K562 (cell line): ENCODE measurements around the gene NRIP2. TPM values are rescaled to one million over a fixed set of nuclear protein-coding genes. Genes with fewer than 3 reads are reported as not detected.

Source experiments
- ATAC-seq: fragments of 200-7000 bp; cut with Tn5 transposase; 3 replicates; pipeline ENCODE4 v1.9.1; 2020; ENCODE audit warnings: moderate library complexity
- BruUV-seq: library from RNA; stranded (reverse); fragments of 400-500 nt; replicated peaks from 2 replicates; lab custom pipeline; 2021; lab: Mats Ljungman, UMichigan
- CTCF ChIA-PET: fragments of 300-600 bp; formaldehyde crosslinking; extraction: SDS; loops from one replicate; lab custom pipeline; 2021; ENCODE audit warnings: low intra/inter-chr PET ratio; lab: Yijun Ruan, JAX
- POLR2A ChIA-PET: fragments of 300-600, 350-650 bp; sonication (Branson Sonifier 250); formaldehyde crosslinking; extraction: SDS; loops from one replicate; lab custom pipeline; 2021; ENCODE audit warnings: antibody characterized with exemption, inconsistent platforms; lab: Yijun Ruan, JAX
- DNase-seq, 4 experiments: peaks; one replicate each; pipeline versions ENCODE4 v3.0.0 to v3.0.0-alpha.2; 2011 to 2018; ENCODE audit warnings: low spot score in 3 of 4, mixed read lengths in 3 of 4; ENCODE audit errors: extremely low read depth in 1 of 4
- FAIRE-seq: peaks from 2 replicates; lab custom pipeline; 2011; peaks lifted over from hg19 to GRCh38; lab: Jason Lieb, UNC
- H2AFZ ChIP-seq: 2 replicates; pipeline ENCODE4 v1.6.0; 2011; ENCODE audit warnings: low read depth, low read length, control low read depth, inconsistent platforms
- H3K27ac ChIP-seq: fragments of 200-600 bp; 3 replicates; pipeline ENCODE4 v1.8.0; 2011; ENCODE audit warnings: low read depth, mild to moderate bottlenecking, control low read depth, inconsistent platforms, low read length, moderate library complexity, mixed read lengths; ENCODE audit errors: extremely low read depth
- H3K27me3 ChIP-seq, 2 experiments: fragments of 300-600 bp in 1 of 2; 2 replicates in 1 of 2; 3 replicates in 1 of 2; pipeline versions ENCODE4 v1.6.0 to v1.8.0; 2011; ENCODE audit warnings: inconsistent platforms in 2 of 2, low read length in 2 of 2, mild to moderate bottlenecking in 1 of 2, mixed read lengths in 1 of 2, moderate library complexity in 1 of 2; ENCODE audit not compliant: control insufficient read depth in 2 of 2, insufficient read depth in 2 of 2
- H3K36me3 ChIP-seq: fragments of 300-600 bp; 3 replicates; pipeline ENCODE4 v1.8.0; 2011; ENCODE audit warnings: mild to moderate bottlenecking, low read length, inconsistent platforms; ENCODE audit not compliant: control insufficient read depth, insufficient read depth
- H3K4me1 ChIP-seq, 2 experiments: fragments of 200-600 bp in 1 of 2; replicated peaks in 1 of 2; 2 replicates in 1 of 2; 3 replicates in 1 of 2; pipeline versions ENCODE4 v1.5.1 to v1.8.0; 2011; ENCODE audit warnings: inconsistent platforms in 2 of 2, low read length in 2 of 2, mild to moderate bottlenecking in 1 of 2, mixed read lengths in 1 of 2, moderate library complexity in 1 of 2; ENCODE audit not compliant: control insufficient read depth in 2 of 2, insufficient read depth in 2 of 2
- H3K4me2 ChIP-seq: 2 replicates; pipeline ENCODE4 v1.6.1; 2011; ENCODE audit warnings: low read length, control low read depth, inconsistent platforms, mixed read lengths; ENCODE audit not compliant: insufficient read depth
- H3K4me3 ChIP-seq: fragments of 200-600 bp; sonication (generic), shearing (Covaris generic); 2 replicates; pipeline ENCODE4 v1.5.1; 2016; ENCODE audit warnings: control low read depth, inconsistent platforms
- H3K79me2 ChIP-seq: fragments of 200-600 bp; 3 replicates; pipeline ENCODE4 v1.8.0; 2011; ENCODE audit warnings: low read length, inconsistent platforms; ENCODE audit not compliant: control insufficient read depth, insufficient read depth
- H3K9ac ChIP-seq, 2 experiments: 2 replicates each; pipeline versions ENCODE4 v1.6.0 to v1.6.1; 2011; ENCODE audit warnings: low read depth in 2 of 2, low read length in 2 of 2, control low read depth in 1 of 2, inconsistent platforms in 1 of 2, mild to moderate bottlenecking in 1 of 2, mixed read lengths in 1 of 2; ENCODE audit not compliant: insufficient read depth in 1 of 2
- H3K9me1 ChIP-seq: one replicate; pipeline ENCODE4 v1.6.0; 2011; ENCODE audit warnings: inconsistent platforms, mild to moderate bottlenecking, low read length, moderate library complexity; ENCODE audit not compliant: control insufficient read depth, insufficient read depth
- H3K9me3 ChIP-seq: replicated peaks from 2 replicates; pipeline ENCODE4 v1.5.1; 2011; ENCODE audit warnings: low read depth, low read length, inconsistent platforms; ENCODE audit not compliant: control insufficient read depth, insufficient read depth
- H4K20me1 ChIP-seq: replicated peaks from 2 replicates; pipeline ENCODE4 v1.6.1; 2011; ENCODE audit warnings: low read length, inconsistent platforms, mixed read lengths; ENCODE audit not compliant: control insufficient read depth, insufficient read depth
- ARID3B ChIP-seq: fragments of 250-450 bp; sonication (Bioruptor Pico); IDR thresholded peaks from 2 replicates; pipeline ENCODE4 v1.4.0; 2020; ENCODE audit warnings: borderline replicate concordance
- DPF2 ChIP-seq: fragments of 450-650 bp; IDR thresholded peaks from 2 replicates; pipeline ENCODE4 v1.6.1; 2016
- MAZ ChIP-seq, 2 experiments: fragments of 450-650 bp in 1 of 2; sonication (generic) in 1 of 2; formaldehyde crosslinking; IDR thresholded peaks in 1 of 2; conservative IDR thresholded peaks in 1 of 2; 2 replicates each; pipeline versions ENCODE4 v1.4.0 to v1.5.0; 2020; ENCODE audit warnings: mild to moderate bottlenecking in 1 of 2, missing genetic modification reagents in 1 of 2
- NCOA4 ChIP-seq: fragments of 450-650 bp; IDR thresholded peaks from 2 replicates; pipeline ENCODE4 v1.6.1; 2018; ENCODE audit warnings: mild to moderate bottlenecking; ENCODE audit not compliant: partially characterized antibody
- RNF2 ChIP-seq: sonication (generic); IDR thresholded peaks from 2 replicates; pipeline ENCODE4 v1.6.1; 2016
- ZNF354B ChIP-seq: fragments of 250-450 bp; sonication (Bioruptor Pico); IDR thresholded peaks from 2 replicates; pipeline ENCODE4 v1.4.0; 2020
- ZNF589 ChIP-seq: fragments of 200-800 bp; sonication (Bioruptor generic); IDR thresholded peaks from 2 replicates; pipeline ENCODE4 v1.6.1; 2016; ENCODE audit warnings: low read depth, missing genetic modification characterization, missing compliant biosample characterization
- in situ Hi-C: fragments of 300-500 bp; cut with MboI; formaldehyde crosslinking; loops from 4 replicates; pipeline ENCODE4 v1.15.0; 2018; ENCODE audit warnings: inconsistent platforms, mixed read lengths
- intact Hi-C: fragments of 100-400 bp; cut with micrococcal nuclease; formaldehyde crosslinking; loops from 2 replicates; pipeline ENCODE4 v1.14.2; 2022
- polyA plus RNA-seq, 8 experiments: library from polyadenylated mRNA; depleted of rRNA in 4 of 8; stranded (reverse) in 5 of 8; unstranded in 3 of 8; fragments of >200 nt; fragmentation: Nextera tagmentation in 2 of 8; fragmentation: Illumina TruSeq in 1 of 8; extraction: Ambion mirVana in 2 of 8; extraction: Trizol in 1 of 8; gene quantifications; 2 replicates each; pipeline versions ENCODE4 v1.2.1 to v1.2.3, GENCODE V29; 2011 to 2014; ENCODE audit warnings: inconsistent platforms in 1 of 8, missing spikeins in 1 of 8
- total RNA-seq, 7 experiments: library from RNA; depleted of rRNA in 6 of 7; stranded (reverse); fragments of >200 nt in 6 of 7; fragmentation: Illumina TruSeq in 2 of 7; extraction: Trizol in 2 of 7; gene quantifications; 2 replicates each; pipeline versions ENCODE4 v1.2.1 to v1.2.3, GENCODE V29; 2011 to 2021; ENCODE audit warnings: low replicate concordance in 1 of 7

NRIP2 gene
- total and polyA plus RNA-seq, 9 of the 15 experiments (the other 6 are each of a cell fraction or from before 2014, with no cell fraction given) = 0.07 to 0.10 TPM; not detected in 7

DNA sequence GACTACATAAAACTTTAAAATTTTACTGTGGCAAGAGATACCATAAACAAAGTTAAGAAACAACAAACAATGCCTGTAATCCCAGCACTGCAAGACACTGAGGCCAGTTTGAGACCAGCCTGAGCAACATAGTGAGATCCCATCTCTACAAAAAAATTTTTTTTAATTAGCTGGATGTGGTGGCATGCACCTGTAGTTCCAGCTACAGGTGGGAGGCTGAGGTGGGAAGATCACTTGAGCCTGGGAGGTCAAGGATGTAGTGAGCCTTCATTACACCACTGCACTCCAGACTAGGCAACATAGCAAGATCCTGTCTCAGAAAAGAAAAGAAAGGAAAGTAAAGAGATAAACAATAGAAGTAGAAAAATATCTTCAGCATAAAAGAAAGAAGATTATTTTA, 25.3 kb upstream of the NRIP2 start:
- intact Hi-C loops = no loop called here
- H4K20me1 ChIP-seq = no peaks in the 10 kb centered on the region
- BruUV-seq = no TSS peak
- TF ChIP-seq ZNF354B (CRISPR knock-in tag) (no peak), NCOA4 (no peak), MAZ (CRISPR knock-in tag; conservative IDR thresholded peaks at IDR 0.05 in 1 of 2, IDR thresholded peaks at IDR 0.05 in 1 of 2) (no peak), ZNF589 (CRISPR knock-in tag) (no peak), DPF2 (no peak), ARID3B (CRISPR knock-in tag) (no peak), RNF2 (no peak)
- no peaks in the 10 kb centered on the region for H3K4me1 ChIP-seq
- H3K4me2 ChIP-seq = no peak overlapping the region
- ATAC-seq (no peak), DNase-seq (no peak), FAIRE-seq (no peak)
- H3K27ac ChIP-seq = no peak overlapping the region
- H3K9me3 ChIP-seq = no peaks in the 10 kb centered on the region
- ChIA-PET POLR2A (no interaction called here), CTCF (no interaction called here)
- H2AFZ ChIP-seq = no peak overlapping the region
- H3K9ac ChIP-seq = no peak overlapping the region
- peaks cover 59% of the 10 kb centered on the region; the same call in 2 of the 3 replicates for H3K36me3 ChIP-seq
- H3K9me1 ChIP-seq = no peaks in the 10 kb centered on the region
- H3K4me3 ChIP-seq = no peak overlapping the region
- in situ Hi-C loops = no loop called here
- H3K79me2 ChIP-seq = no peaks in the 10 kb centered on the region
- H3K27me3 ChIP-seq = no peaks in the 10 kb centered on the region
